ENCODE data around the gene RALA. TPM values are rescaled to one million over a fixed set of nuclear protein-coding genes. Genes with fewer than 3 reads are reported as not detected.

The RALA gene
- total RNA-seq, 6 experiments from 2014 or later = 7.5 to 13.8 (median 12.4) TPM

DNA sequence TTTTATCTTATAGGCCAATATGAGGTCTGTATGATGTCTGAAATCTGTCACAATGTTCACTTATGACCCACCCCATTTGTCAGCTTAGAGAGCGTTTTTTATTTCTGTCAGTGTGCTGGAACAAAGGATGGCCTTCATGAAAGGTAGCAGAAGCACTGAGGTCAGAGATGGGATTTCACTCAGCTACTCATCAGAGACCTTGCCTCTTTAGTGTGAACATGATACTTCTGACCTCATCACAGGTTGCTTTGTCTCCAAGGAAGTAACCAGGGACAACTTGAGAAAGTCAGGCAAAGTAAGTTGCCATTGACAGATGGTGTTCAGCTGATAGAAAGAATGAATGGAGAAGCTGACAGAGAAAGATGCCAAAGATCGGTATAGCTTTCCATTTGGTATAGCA is 40.8 kb upstream of the RALA start:
- no peak for TF ChIP-seq POLR2A (IDR thresholded peaks at IDR 0.05)
- TF ChIP-seq, protein P1, sequence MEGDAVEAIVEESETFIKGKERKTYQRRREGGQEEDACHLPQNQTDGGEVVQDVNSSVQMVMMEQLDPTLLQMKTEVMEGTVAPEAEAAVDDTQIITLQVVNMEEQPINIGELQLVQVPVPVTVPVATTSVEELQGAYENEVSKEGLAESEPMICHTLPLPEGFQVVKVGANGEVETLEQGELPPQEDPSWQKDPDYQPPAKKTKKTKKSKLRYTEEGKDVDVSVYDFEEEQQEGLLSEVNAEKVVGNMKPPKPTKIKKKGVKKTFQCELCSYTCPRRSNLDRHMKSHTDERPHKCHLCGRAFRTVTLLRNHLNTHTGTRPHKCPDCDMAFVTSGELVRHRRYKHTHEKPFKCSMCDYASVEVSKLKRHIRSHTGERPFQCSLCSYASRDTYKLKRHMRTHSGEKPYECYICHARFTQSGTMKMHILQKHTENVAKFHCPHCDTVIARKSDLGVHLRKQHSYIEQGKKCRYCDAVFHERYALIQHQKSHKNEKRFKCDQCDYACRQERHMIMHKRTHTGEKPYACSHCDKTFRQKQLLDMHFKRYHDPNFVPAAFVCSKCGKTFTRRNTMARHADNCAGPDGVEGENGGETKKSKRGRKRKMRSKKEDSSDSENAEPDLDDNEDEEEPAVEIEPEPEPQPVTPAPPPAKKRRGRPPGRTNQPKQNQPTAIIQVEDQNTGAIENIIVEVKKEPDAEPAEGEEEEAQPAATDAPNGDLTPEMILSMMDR (IDR thresholded peaks at IDR 0.05) = no peak
- Histone ChIP-seq H3K4me1 (no peaks in the 10 kb centered on the region), H3K9me3 (no peaks in the 10 kb centered on the region), H3K36me3 (no peaks in the 10 kb centered on the region), H3K4me3 (no peak overlapping the region), H3K27ac (no peak overlapping the region), H3K27me3 (no peaks in the 10 kb centered on the region)
- DNase-seq (no peak), ATAC-seq (no peak)
- intact Hi-C loops (cut with DNase I) = loop anchor here in 1 of 2 donors (5.0 kb wide), 1 partner anchor 160 kb away; no protein-coding TSS in a partner anchor
- WGBS (ENCODE audit: insufficient coverage, low coverage, low lambda C conversion rate, missing lambda C conversion rate) = 85% methylated on average over 2 of the region's 2 CpGs

DNA sequence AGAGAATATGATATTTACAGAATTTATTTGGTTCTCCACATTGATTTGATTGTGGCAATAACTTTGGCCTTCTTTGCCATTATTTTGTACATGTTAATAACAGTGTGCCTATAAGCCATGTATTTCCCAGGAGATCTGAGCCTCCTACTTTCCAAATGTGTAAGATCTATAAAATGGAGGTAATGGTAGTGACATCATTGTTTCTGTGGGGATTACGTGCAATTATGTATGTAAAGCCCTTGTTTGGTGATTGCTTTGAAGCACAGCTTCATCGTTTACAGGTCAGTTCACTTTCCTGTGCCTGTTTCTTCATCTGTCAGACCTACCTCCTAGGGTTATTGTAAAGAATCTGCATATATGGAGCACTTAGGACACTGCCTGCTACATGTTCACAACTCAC is 39.8 kb upstream of the RALA start:
- WGBS (ENCODE audit: insufficient coverage, low coverage, low lambda C conversion rate, missing lambda C conversion rate) = 70% methylated on average over 2 of the region's 2 CpGs
- TF ChIP-seq, protein P1 (IDR thresholded peaks at IDR 0.05) = no peak
- TF ChIP-seq POLR2A (IDR thresholded peaks at IDR 0.05) = no peak
- no peak for ATAC-seq
- Histone ChIP-seq H3K9me3 (no peaks in the 10 kb centered on the region), H3K27me3 (no peaks in the 10 kb centered on the region), H3K27ac (no peak overlapping the region), H3K36me3 (no peaks in the 10 kb centered on the region), H3K4me3 (no peak overlapping the region), H3K4me1 (no peaks in the 10 kb centered on the region)
- no peak for DNase-seq
- intact Hi-C loops (cut with DNase I) = loop anchor here in 1 of 2 donors (5.0 kb wide), 1 partner anchor 159 kb away; no protein-coding TSS in a partner anchor

DNA sequence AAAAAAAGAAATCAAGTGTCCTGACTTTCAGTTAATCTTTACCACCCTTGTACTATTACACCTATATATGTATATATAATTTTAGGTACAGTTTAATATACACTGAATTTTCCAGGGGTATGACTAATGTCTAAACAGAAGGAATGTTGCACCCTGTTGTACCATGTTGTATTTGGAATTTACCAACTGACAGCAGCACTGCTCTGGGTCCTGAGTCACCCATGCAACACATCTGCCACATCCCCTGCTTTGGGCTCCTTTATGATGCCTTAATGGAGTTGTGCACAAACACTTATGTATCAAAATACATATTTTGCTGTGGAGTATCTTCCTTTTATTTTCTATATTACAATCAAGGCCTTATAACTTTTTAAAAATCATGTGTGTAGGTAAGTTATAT is 36.0 kb upstream of the RALA start:
- no peak overlapping the region for H3K27ac ChIP-seq
- no peaks in the 10 kb centered on the region for H3K27me3 ChIP-seq
- no peak overlapping the region for H3K4me3 ChIP-seq
- no peaks in the 10 kb centered on the region for H3K9me3 ChIP-seq
- intact Hi-C loops (cut with DNase I) = no loop called here
- no peaks in the 10 kb centered on the region for H3K36me3 ChIP-seq
- H3K4me1 ChIP-seq = no peaks in the 10 kb centered on the region
- no peak for TF ChIP-seq POLR2A (IDR thresholded peaks at IDR 0.05)
- TF ChIP-seq, protein P1 (IDR thresholded peaks at IDR 0.05) = no peak
- ATAC-seq (no peak), DNase-seq (no peak)

DNA sequence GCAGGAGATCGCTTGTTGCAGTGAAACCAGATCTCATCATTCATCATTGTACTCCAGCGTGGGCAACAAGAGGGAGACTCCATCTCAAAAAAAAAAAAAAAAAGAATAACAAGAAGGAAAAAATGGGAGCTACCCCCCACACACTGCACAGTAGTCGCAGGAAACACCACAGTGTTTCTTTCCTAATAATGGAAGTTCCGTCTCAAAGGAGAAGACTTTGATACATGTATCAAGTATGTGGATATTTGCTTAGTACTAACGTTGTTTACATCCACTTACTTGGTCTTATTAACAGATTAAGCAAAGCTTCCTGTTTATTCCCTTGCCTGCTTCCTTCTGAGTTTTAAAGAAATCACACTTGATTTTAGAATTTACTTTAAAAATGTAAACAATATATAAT is 35.0 kb upstream of the RALA start:
- WGBS (ENCODE audit: insufficient coverage, low coverage, low lambda C conversion rate, missing lambda C conversion rate) = 54% methylated on average over 5 of the region's 5 CpGs
- H3K27ac ChIP-seq = no peak overlapping the region
- peak in 1 of 4 donors; percentile 23 for ATAC-seq
- H3K4me1 ChIP-seq = no peaks in the 10 kb centered on the region
- no peaks in the 10 kb centered on the region for H3K9me3 ChIP-seq
- TF ChIP-seq POLR2A (IDR thresholded peaks at IDR 0.05) = no peak
- TF ChIP-seq, protein P1 (IDR thresholded peaks at IDR 0.05) = no peak
- DNase-seq = no peak
- no peaks in the 10 kb centered on the region for H3K36me3 ChIP-seq
- no peaks in the 10 kb centered on the region for H3K27me3 ChIP-seq
- no peak overlapping the region for H3K4me3 ChIP-seq
- intact Hi-C loops (cut with DNase I) = no loop called here
